Fibroblast of mammary gland (primary cell): ENCODE data around the gene FLNC.

Experiments used
- DNase-seq: peaks from one replicate; pipeline ENCODE4 v3.0.0-alpha.2; 2010; ENCODE audit warnings: low read depth
- H3K4me3 ChIP-seq: 2 replicates; pipeline ENCODE4 v1.5.1; 2011; ENCODE audit warnings: low read depth, mild to moderate bottlenecking, low read length, moderate library complexity; ENCODE audit not compliant: control insufficient read depth
- CTCF ChIP-seq: conservative IDR thresholded peaks from 2 replicates; pipeline ENCODE4 v1.5.1; 2011; ENCODE audit warnings: low read depth, low read length, inconsistent platforms; ENCODE audit not compliant: control insufficient read depth, insufficient read depth

The FLNC gene

GRCh38 chr7:128855559-128855958, 25.4 kb downstream of the FLNC start:
- H3K4me3 ChIP-seq, result no peak overlapping the region
- DNase-seq, result no peak
- TF ChIP-seq CTCF, result no peak

GRCh38 chr7:128856001-128856718, 26.0 kb downstream of the FLNC start:
- H3K4me3 ChIP-seq, result no peak overlapping the region
- TF ChIP-seq CTCF, result no peak

GRCh38 chr7:128858380-128859231, 28.4 kb downstream of the FLNC start:
- H3K4me3 ChIP-seq, result no peak overlapping the region
- no peak for TF ChIP-seq CTCF
- no peak for DNase-seq

More at GRCh38 chr7:128856001-128856718, 26.0 kb downstream of the FLNC start:
- no peak for DNase-seq

- DNase-seq, result no peak
- H3K4me3 ChIP-seq, result no peak overlapping the region
- no peak for TF ChIP-seq CTCF
Measured at GRCh38 chr7:128859232-128860157, 29.3 kb downstream of the FLNC start.

GRCh38 chr7:128860158-128861073, 30.2 kb downstream of the FLNC start:
- H3K4me3 ChIP-seq, result no peak overlapping the region
- TF ChIP-seq CTCF, result peak; percentile 26
- DNase-seq, result peak; percentile 84
